H9 (cell line): ENCODE results near the gene ABCA6. TPM values are rescaled to one million over a fixed set of nuclear protein-coding genes. Genes with fewer than 3 reads are reported as not detected.

ENCODE experiments used
- DNase-seq: peaks from one replicate; pipeline ENCODE4 v3.0.0-alpha.2; 2017
- H2AFZ ChIP-seq: one replicate; pipeline ENCODE4 v1.6.1; 2013; ENCODE audit warnings: mild to moderate bottlenecking, low read length, control low read depth, moderate library complexity
- H2AK5ac ChIP-seq: 2 replicates; pipeline ENCODE4 v1.6.1; 2013; ENCODE audit warnings: low read length, control low read depth, mixed read lengths; ENCODE audit not compliant: insufficient read length
- H2BK120ac ChIP-seq: one replicate; pipeline ENCODE4 v1.6.1; 2013; ENCODE audit warnings: low read depth, mild to moderate bottlenecking, low read length, control low read depth, inconsistent platforms; ENCODE audit not compliant: poor library complexity, severe bottlenecking
- H2BK12ac ChIP-seq: 2 replicates; pipeline ENCODE4 v1.6.1; 2013; ENCODE audit warnings: low read length, control low read depth, mixed read lengths, low read depth; ENCODE audit not compliant: insufficient read length
- H2BK15ac ChIP-seq: 2 replicates; pipeline ENCODE4 v1.6.1; 2013; ENCODE audit warnings: low read depth, low read length, control low read depth
- H2BK20ac ChIP-seq: one replicate; pipeline ENCODE4 v1.6.1; 2013; ENCODE audit warnings: low read depth, mild to moderate bottlenecking, low read length, control low read depth, inconsistent platforms; ENCODE audit not compliant: poor library complexity, severe bottlenecking
- H2BK5ac ChIP-seq: 2 replicates; pipeline ENCODE4 v1.6.1; 2013; ENCODE audit warnings: low read length, control low read depth, mixed read lengths; ENCODE audit not compliant: insufficient read length
- H3K14ac ChIP-seq: 2 replicates; pipeline ENCODE4 v1.6.1; 2013; ENCODE audit warnings: low read length, control low read depth; ENCODE audit not compliant: insufficient read depth
- H3K18ac ChIP-seq: 2 replicates; pipeline ENCODE4 v1.6.1; 2013; ENCODE audit warnings: low read depth, mild to moderate bottlenecking, mixed read lengths, low read length, control low read depth; ENCODE audit not compliant: insufficient read length
- H3K23ac ChIP-seq: 2 replicates; pipeline ENCODE4 v1.6.1; 2013; ENCODE audit warnings: low read length, control low read depth, mixed read lengths, low read depth; ENCODE audit not compliant: insufficient read length
- H3K23me2 ChIP-seq: 2 replicates; pipeline ENCODE4 v1.6.1; 2013; ENCODE audit warnings: low read depth, mild to moderate bottlenecking, mixed read lengths, low read length, control low read depth; ENCODE audit not compliant: insufficient read length, poor library complexity, severe bottlenecking
- H3K27ac ChIP-seq: 2 replicates; pipeline ENCODE4 v1.5.1; 2013; ENCODE audit warnings: low read length, control low read depth, mixed read lengths, low read depth; ENCODE audit not compliant: insufficient read length
- H3K27me3 ChIP-seq: 2 replicates; pipeline ENCODE4 v1.6.1; 2013; ENCODE audit warnings: low read length, control low read depth, inconsistent platforms; ENCODE audit not compliant: insufficient read depth
- H3K4ac ChIP-seq: 2 replicates; pipeline ENCODE4 v1.6.1; 2013; ENCODE audit warnings: low read depth, mild to moderate bottlenecking, control low read depth, inconsistent platforms, low read length, moderate library complexity
- H3K4me1 ChIP-seq: 2 replicates; pipeline ENCODE4 v1.6.1; 2013; ENCODE audit warnings: low read length, control low read depth, inconsistent platforms; ENCODE audit not compliant: insufficient read depth
- H3K4me2 ChIP-seq: 2 replicates; pipeline ENCODE4 v1.6.1; 2013; ENCODE audit warnings: low read length, control low read depth, mixed read lengths; ENCODE audit not compliant: insufficient read length, insufficient read depth
- H3K56ac ChIP-seq: 2 replicates; pipeline ENCODE4 v1.6.1; 2013; ENCODE audit warnings: low read depth, mild to moderate bottlenecking, mixed read lengths, low read length, control low read depth; ENCODE audit not compliant: insufficient read length
- H3K79me1 ChIP-seq: 2 replicates; pipeline ENCODE4 v1.6.1; 2013; ENCODE audit warnings: low read depth, mild to moderate bottlenecking, moderate library complexity, low read length, control low read depth, inconsistent platforms; ENCODE audit not compliant: insufficient read depth, poor library complexity, severe bottlenecking
- H3K79me2 ChIP-seq: 2 replicates; pipeline ENCODE4 v1.6.1; 2013; ENCODE audit warnings: low read length, control low read depth, inconsistent platforms; ENCODE audit not compliant: insufficient read depth
- H3K9ac ChIP-seq: 2 replicates; pipeline ENCODE4 v1.6.1; 2013; ENCODE audit warnings: low read length, control low read depth, mixed read lengths; ENCODE audit not compliant: insufficient read length; ENCODE audit errors: extremely low read depth
- H3K9me3 ChIP-seq: one replicate; pipeline ENCODE4 v1.6.1; 2013; ENCODE audit warnings: low read depth, low read length, inconsistent platforms; ENCODE audit not compliant: control insufficient read depth
- H3T11ph ChIP-seq: one replicate; pipeline ENCODE4 v1.6.1; 2013; ENCODE audit warnings: mild to moderate bottlenecking, low read length, control low read depth, inconsistent platforms
- H4K20me1 ChIP-seq: one replicate; pipeline ENCODE4 v1.6.1; 2013; ENCODE audit not compliant: control insufficient read depth, insufficient read length, insufficient read depth
- H4K5ac ChIP-seq: 2 replicates; pipeline ENCODE4 v1.6.1; 2013; ENCODE audit warnings: low read depth, mild to moderate bottlenecking, mixed read lengths, low read length, control low read depth; ENCODE audit not compliant: insufficient read length
- H4K8ac ChIP-seq: replicated peaks from 2 replicates; pipeline ENCODE4 v1.6.1; 2013; ENCODE audit warnings: low read length, control low read depth, mixed read lengths, low read depth; ENCODE audit not compliant: insufficient read length
- H4K91ac ChIP-seq: 2 replicates; pipeline ENCODE4 v1.6.1; 2013; ENCODE audit warnings: low read depth, mild to moderate bottlenecking, moderate library complexity, mixed read lengths, low read length, control low read depth; ENCODE audit not compliant: insufficient read length
- H3K27ac Mint-ChIP-seq, 3 experiments: 2 replicates in 2 of 3; 3 replicates in 1 of 3; pipeline ENCODE4 v1.8.0; 2020 to 2021; ENCODE audit warnings: mixed read lengths in 3 of 3, mild to moderate bottlenecking in 1 of 3, moderate library complexity in 1 of 3
- H3K27me3 Mint-ChIP-seq: 2 replicates; pipeline ENCODE4 v1.8.0; 2021; ENCODE audit warnings: low read depth, mild to moderate bottlenecking, moderate library complexity, mixed read lengths
- H3K36me3 Mint-ChIP-seq, 3 experiments: 2 replicates in 2 of 3; 3 replicates in 1 of 3; pipeline ENCODE4 v1.8.0; 2020 to 2021; ENCODE audit warnings: low read depth in 3 of 3, mixed read lengths in 3 of 3; ENCODE audit not compliant: insufficient read depth in 1 of 3
- H3K4me1 Mint-ChIP-seq, 2 experiments: 2 replicates each; pipeline ENCODE4 v1.8.0; 2020; ENCODE audit warnings: mixed read lengths in 2 of 2
- H3K4me3 Mint-ChIP-seq, 2 experiments: 2 replicates in 1 of 2; 3 replicates in 1 of 2; pipeline ENCODE4 v1.8.0; 2020 to 2021; ENCODE audit warnings: mild to moderate bottlenecking in 2 of 2, mixed read lengths in 2 of 2, moderate library complexity in 1 of 2
- H3K9me3 Mint-ChIP-seq, 2 experiments: 2 replicates in 1 of 2; 3 replicates in 1 of 2; pipeline ENCODE4 v1.8.0; 2020; ENCODE audit warnings: mild to moderate bottlenecking in 2 of 2, mixed read lengths in 2 of 2, moderate library complexity in 1 of 2
- CTCF ChIP-seq: fragments of 200-600 bp; sonication (generic); conservative IDR thresholded peaks from 3 replicates; pipeline ENCODE4 v1.8.0; 2021; ENCODE audit warnings: antibody characterized with exemption, mild to moderate bottlenecking
- total RNA-seq: library from RNA; stranded (reverse); gene quantifications from 2 replicates; pipeline ENCODE4 v1.2.1, GENCODE V29; 2021

Gene ABCA6
- total RNA-seq, 1 experiment from 2014 or later: not detected

DNA sequence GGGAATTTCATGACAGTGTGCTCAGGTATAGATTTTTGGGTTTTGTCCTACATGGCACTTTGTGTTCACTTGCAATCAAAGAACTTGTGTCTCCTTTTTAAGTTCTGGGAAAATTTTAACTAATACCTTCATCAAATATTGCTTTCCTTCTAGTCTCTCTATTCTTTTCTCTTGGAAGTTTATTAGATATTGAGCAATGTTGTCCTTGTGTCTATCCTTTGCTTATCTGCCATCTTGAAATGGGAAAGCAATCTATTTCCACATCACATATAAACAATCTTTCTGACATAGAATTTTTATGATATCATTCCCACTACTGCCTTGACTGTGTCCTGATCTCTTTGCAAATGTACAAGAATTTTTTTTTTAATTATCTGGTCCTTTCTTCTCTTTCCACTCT lies 76.6 kb downstream of the ABCA6 start:
- Histone ChIP-seq H3K27me3 (no peaks in the 10 kb centered on the region), H3T11ph (no peak overlapping the region), H3K9me3 (no peaks in the 10 kb centered on the region), H4K8ac (no peak overlapping the region), H4K5ac (no peak overlapping the region), H2AFZ (no peak overlapping the region), H3K79me1 (no peaks in the 10 kb centered on the region), H3K4ac (no peak overlapping the region), H2BK12ac (no peak overlapping the region), H2BK5ac (no peak overlapping the region), H4K91ac (no peak overlapping the region), H3K27ac (no peak overlapping the region), H4K20me1 (no peaks in the 10 kb centered on the region), H3K4me1 (no peaks in the 10 kb centered on the region), H3K14ac (no peak overlapping the region), H3K9ac (no peak overlapping the region), H3K18ac (no peak overlapping the region), H2BK20ac (no peak overlapping the region), H3K79me2 (no peaks in the 10 kb centered on the region), H3K56ac (no peak overlapping the region), H3K4me2 (no peak overlapping the region), H2AK5ac (no peak overlapping the region), H3K23me2 (no peaks in the 10 kb centered on the region), H3K23ac (no peak overlapping the region), H2BK15ac (no peak overlapping the region), H2BK120ac (no peak overlapping the region)
- H3K27ac Mint-ChIP-seq: no peak overlapping the region
- H3K4me3 Mint-ChIP-seq: no peak overlapping the region
- no peaks in the 10 kb centered on the region for H3K36me3 Mint-ChIP-seq
- H3K27me3 Mint-ChIP-seq: no peaks in the 10 kb centered on the region
- no peak for DNase-seq
- peaks cover 8 to 11% of the 10 kb centered on the region in 2 experiments for H3K4me1 Mint-ChIP-seq
- no peaks in the 10 kb centered on the region for H3K9me3 Mint-ChIP-seq
- TF ChIP-seq CTCF: no peak
